DMS53 treated with DMSO at 0.1 percent for 48 hours (cell line): ENCODE results near the gene ACY1.

Experiments used
- DNase-seq: peaks from one replicate; lab custom pipeline; 2025; ENCODE audit not compliant: unreplicated experiment; lab: John Stamatoyannopoulos, UW

ACY1 gene

DNA sequence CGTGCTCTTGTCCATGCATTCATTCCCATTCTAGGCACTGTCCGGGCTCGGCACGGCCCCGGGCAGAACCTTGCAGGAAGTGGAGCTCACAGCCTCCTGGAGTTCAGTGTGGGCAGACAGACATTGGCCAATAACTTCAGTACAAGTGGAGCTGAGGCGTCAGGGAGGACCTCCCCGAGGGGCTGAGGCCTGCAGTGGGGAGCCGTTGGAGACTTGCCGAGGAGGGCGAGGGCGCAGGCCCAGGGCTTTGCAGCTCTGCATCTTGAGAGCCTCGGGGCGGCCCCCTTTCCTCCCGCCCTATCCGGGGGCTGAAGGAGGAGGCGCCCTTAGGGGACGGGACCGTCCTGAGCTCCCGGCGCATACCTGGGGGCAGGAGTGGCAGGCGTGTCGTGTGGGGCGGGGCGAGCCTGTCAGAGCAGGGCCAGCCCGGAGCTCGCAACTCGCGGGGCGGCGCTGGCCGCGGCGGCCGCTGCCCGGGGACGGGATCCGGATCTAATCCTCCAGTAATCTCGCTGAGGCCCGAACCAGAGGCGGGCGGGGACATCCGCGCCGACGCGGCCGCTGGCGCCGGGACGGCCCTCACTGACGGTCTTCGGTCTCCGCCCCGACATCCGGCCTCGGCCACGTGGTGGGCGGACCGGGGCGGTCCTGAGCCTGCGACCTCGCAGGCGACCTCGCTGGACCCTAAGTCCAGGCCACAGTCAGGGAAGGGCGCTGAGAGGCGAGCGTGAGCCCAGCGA, at the start of gene ACY1:
ACY1 (plus strand) TSS at position 698 of the 740 bp plus-strand sequence. CDS start 530 bp downstream, outside the sequence.
- DNase-seq: peak; percentile 56

DNA sequence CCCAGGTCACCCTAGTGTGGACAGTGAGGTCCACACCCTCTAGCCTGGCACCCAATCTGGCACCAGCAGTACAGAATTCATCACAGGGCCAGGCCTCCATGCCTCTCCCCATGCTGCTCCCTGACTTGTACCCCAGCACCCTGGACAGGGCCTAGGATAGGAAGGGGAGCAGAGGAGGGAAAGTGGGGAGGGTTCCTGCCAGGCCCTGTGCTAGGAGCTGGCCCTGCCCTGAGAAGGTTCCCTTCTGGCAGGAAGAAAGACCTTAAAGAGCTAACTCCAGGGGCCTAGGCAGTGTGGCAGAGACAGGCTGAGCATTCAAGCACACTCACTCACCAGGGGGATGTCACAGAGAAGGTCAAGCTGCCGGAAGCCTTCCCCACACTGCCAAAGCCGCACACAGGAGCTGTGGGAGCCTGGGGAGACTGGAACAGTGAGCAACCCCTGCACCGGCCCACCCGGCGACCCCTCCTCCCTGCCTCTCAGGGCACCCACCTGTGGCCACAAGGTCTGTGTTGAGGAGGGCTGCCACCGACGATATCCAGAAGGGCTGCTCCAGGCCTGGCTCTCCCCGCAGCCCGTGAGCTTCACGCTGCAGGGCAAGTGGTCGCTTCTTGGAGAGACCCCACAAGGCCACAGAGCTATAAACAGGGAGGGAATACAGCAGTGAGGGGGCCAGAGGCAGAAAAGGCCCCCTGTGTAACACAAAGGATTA, 49.0 kb upstream of the ACY1 start:
- DNase-seq: no peak

DNA sequence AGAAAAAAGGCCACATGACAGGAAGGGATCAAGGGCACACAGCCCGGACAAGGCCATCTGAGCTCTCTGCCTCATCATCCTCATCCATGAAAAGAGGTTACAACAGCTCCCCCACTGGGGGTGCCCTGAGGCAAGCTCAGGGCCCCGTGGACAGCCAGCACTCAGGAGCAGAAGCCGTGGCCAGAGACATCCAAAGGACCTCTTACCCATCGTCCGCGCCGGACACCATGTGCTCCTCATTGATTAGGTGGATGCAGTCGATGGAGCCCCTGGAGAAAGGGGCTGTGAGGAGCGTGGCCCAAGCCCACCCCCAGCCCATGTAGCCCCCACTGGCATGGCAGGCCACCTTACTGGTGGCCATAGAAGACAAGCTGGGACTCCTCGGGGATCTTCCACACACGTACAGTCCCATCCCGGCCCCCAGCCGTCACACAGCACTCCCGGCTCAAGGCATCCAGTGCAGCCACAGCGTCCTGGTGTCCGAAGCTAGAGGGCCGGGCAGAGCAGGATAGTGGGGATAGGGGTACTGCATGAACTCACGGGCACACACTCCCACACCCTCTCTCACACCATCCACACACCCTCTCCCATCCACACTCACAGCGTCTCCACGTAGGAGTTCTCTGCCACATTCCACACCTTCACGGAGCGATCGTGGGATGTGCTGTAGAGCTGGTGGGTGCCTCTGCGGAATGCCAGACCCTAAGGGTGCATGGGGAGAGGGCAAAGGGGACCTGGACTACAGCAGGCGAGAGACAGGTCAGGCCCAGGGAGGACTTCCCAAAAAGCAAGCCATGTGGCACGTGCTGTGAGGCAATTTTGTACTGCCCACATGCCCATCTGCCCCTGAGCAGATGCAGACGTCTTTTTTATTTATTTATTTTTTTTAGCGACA, 48.1 kb upstream of the ACY1 start:
- no peak for DNase-seq

DNA sequence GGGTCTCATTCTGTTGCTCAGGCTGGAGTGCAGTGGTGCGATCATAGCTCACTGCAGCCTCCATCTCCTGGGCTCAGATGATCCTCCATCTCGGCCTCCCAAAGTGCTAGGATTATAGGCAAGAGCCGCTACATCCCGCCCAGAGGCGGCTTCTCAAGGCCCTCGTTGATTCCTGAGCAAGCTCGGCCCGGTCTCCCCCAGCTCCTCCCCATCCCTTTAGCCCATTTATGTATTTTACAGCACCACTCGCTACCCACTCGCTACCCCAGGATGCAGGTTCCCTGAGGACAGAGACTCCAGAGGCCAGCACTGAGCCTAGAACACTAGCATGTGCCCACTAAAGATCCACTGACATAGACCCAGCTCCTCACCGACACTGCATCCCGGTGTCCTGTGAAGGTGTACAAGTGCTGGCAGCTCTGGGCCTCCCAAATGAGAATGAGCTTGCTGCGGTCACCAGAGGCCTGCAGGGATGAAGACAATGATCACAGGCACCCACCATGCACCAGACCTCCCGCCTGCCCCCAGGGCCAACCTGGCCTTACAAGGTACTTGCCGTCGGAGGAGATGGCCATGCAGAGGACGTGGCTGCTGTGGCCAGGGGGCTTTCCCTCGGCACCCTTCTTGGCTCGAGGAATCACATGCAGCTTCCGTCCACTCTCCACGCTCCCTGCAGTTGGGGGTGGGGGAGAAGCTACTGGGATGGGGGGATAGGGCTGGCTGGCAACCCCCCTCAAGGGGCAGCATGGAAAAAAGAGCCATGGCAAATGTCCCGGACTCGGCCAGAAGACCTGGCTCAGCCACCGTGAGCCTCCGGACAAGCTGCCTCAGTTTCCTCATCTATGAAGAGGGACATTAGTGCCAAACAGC, 47.2 kb upstream of the ACY1 start:
- no peak for DNase-seq

DNA sequence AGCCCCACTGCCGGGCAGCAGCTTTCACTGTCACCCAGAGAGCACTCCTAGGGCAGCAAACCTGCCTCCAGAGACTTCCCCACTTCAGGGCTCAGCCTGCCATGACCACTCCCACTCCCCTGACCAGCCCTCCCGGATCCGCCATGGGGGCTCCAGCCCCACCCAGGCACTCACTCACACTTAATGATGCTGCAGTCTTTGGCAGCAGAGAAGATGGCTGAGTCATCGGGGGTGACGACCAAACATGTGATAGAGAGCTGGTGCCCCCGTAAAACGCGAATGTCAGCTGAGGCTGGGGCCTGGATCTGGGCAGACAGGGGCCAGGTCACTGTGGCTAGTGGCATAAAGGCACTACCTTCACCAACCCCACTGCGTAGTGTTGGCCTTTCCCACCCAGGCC, 46.3 kb upstream of the ACY1 start:
- no peak for DNase-seq

DNA sequence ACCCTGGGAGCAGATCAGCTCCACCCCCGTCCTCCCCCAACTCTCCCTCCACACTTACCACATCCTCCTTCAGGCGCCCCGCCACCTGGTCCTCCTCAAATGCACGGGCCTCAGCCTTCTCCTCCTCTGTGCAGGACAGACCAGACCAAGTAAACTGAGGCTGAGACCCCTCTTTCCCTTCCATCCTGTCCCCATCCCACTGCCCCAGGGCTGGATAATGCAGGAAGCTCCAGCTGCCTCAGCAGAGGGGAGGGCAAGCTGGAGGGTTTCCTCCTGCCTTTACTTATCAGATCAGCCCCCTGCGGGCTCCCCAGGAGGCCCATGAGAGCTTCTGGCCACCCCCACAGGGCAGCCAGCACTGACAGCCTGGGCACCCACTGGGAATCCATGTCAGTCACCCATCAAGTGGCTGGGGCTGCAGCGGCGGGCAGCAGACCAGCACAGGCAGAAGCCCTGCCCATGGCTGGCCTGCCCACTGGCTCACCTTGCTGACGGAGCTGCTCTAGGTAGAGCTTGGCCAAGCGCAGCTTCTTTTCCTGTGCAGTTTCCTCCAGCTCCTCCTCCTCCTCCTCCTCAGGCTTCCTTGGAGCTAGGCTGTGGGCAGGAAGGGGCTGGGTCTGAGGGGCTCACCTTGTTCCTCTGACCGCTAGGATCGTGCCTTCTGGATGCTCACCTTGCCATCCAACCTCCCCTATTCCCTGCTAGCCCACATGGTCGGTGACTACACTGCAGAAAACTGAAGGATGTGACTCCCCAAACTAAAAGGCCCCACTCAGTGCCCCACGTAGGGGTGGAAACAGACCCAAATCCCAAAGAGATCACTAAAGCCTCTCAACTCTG, 45.5 kb upstream of the ACY1 start:
- no peak for DNase-seq

DNA sequence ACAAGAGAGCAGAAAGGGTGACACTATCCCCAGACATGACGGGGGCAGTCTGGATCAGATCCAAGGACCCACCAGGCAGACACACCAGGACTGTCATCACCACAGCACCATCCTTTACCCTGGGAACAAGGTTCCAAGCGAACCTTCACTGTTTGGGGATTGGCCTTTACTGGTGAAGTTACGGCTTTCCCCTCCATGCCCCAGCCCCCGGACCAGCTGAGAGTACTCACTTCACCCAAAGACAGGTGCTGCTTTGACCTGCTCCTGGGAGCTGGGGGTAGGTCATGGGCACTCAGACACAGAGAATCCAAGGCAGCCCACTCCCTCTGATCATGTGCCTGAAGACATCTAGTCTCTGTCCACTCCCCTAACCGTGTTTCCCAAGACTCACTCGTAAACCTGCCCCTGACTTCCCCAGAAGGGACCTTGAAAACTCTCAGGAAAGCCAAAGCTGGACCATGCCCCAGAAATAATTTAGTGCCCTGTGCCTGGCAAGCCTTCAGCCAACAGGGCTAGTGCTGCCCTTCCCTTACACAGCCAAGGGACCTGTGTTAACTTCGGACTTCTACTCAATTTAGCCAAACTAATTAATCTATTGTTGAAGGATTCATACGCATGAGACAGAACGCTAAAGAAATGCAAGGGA, 44.4 kb upstream of the ACY1 start:
- DNase-seq: no peak

DNA sequence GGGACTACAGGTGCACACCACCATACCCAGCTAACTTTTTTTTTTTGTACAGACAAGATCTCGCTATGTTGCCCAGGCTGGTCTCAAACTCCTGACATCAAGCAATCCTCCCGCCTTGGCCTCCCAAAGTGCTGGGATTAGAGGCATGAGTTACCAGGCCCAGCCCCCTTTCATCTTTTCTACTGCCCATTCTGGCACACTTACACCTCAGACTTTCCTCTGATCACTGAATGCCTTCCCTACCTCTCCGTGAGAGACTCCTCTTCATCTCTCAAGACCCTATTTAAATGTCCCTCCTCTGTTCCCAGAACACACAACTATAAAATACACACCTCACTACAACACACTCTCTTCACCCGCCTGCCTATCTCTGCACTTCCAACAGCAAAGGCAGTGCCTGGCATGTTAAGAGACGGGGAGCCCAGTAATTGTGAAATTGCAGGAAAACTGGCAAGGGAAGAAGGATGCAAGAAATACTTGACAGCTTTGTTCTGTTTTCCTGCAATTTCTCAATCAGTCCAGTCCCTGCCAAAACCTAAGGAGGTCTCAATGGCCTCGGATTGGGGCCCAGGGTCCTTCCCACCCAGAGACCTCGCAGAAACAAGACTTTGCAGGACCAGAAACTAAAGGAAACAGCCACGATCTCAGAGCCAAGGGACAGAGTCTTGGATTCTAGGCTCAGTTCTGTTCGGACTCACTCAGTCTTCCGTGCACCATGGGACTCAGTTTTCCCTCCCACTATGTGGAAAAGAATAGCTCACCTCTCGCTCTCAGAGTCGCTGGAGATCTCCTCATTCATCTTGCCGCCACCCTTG, 42.5 kb upstream of the ACY1 start:
- DNase-seq: no peak

DNA sequence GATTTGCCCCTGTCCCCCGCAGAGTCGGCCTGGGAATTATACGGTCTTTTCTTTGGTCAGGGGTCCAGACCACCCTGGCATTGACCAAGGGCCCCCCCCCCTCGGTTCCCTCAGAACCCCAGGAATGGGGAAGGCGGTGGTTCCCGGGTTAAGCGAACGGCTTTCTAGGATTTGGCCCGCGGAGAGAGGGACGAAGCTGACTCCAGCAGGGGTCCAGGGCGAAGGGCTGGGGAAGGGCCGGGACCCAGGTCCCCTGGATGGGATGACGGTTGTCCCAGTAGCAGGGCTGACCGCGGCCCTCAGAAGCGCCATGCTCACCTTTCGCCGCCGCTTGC, 41.9 kb upstream of the ACY1 start:
- no peak for DNase-seq

DNA sequence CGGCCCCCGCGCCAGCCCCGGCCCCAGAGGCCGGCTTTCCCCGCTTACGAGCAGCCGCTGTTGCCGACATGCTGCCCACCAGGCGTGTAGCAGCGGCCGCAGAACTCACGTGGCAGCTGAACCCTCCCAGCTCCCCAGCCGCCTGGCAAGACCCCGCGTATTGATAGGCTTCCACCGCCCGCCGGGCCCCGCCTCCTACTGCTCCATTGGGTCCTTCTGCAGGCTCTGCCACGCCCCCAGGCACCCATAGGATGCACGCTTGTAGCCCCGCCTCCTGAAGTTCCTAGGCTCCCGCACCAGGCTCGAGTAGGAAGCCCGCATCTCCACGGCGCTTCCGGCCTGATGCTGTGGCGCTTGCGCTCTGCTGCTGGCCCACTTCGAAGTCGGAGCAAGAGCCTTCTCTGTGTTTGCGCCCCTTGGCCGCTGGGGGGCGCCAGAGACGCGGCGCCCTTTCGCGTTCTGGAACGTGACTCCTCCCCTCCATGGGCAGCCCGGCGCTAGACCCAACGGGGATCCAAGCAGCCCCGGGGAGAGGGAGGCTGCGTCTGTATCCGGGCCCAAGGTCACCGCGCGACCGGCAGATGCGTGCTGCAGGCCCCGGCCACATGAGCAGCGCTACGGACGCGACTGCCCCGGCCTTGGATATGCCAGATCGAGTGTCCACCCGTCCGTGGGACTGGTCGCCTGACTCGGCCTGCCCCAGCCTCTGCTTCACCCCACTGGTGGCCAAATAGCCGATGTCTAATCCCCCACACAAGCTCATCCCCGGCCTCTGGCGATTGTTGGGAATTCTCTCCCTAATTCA, 41.3 kb upstream of the ACY1 start, which contains the start of the genes PARP3 and RRP9:
PARP3 (plus strand) TSS at position 566 of the 805 bp plus-strand sequence. CDS start 993 bp downstream, outside the sequence.
RRP9 (minus strand) TSS at position 107 of the 805 bp plus-strand sequence; CDS start at position 70, 37 bp downstream.
- peak; percentile 80 for DNase-seq

DNA sequence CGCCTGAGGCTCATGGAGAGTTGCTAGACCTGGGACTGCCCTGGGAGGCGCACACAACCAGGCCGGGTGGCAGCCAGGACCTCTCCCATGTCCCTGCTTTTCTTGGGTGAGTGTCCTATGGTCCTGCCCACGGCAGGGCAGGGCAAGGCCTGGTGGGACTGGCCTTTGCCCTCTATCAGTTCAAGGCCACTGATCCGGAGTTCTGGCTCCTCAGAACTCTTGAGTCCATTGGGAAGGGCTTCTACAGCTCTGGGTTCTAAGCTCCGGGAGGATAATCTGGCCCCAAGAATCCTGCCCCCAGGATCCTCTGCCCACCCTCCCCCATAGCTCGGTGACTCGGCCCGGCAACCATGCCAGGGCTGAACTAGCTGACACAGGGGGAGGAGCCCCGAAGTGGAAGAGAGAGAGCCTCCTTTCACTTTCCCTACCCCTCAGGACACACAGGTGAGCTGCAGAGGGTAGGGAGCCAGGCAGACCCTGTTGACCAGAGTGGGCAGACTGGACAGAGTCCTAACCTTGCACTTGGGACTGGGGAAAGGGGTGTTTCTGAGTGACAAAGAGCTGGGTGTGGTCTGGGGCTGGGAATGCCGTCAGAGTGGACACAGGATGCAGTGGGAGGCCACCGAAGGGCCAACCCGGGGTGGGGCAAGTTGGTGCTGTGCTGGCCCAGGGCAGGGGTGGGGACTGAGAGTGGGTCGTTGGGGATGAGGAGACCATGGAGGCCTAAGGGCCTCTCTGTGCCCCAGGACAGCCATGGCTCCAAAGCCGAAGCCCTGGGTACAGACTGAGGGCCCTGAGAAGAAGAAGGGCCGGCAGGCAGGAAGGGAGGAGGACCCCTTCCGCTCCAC, 40.5 kb upstream of the ACY1 start:
- no peak for DNase-seq

DNA sequence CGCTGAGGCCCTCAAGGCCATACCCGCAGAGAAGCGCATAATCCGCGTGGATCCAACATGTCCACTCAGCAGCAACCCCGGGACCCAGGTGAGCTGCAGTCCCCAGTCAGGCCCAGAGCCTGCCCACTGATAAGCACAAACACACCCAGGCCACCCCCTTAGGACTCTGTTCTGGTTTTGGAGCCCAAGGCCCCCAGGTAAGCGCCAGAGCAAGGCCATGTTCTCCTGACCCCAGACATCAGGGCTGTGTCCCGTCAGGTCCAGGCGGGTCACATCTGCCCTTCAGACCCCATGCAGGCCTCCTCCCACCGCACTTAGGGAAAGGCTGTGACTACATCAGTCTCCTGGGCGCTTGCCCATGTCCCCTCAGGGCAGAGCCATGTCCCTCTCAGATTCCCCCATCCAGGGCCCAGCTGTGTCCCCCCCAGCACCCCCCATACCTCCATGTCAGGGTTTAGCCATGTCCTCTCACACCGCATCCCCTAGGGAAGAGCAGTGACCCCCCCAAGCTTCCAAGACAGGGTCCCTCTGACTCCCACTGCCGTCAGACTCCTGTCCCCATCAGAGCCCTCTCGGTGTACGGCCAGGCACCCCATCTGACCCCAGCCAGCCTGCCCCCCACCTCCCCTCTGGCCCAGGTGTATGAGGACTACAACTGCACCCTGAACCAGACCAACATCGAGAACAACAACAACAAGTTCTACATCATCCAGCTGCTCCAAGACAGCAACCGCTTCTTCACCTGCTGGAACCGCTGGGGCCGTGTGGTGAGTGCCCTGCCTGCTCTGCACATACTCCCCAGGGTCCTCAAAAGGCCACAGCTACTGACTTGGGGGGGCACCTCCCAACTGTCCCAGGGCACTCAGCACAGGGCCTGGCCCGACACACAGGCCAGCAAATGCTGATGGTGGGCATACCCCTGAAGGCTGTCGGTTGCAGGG, 39.6 kb upstream of the ACY1 start:
- no peak for DNase-seq

DNA sequence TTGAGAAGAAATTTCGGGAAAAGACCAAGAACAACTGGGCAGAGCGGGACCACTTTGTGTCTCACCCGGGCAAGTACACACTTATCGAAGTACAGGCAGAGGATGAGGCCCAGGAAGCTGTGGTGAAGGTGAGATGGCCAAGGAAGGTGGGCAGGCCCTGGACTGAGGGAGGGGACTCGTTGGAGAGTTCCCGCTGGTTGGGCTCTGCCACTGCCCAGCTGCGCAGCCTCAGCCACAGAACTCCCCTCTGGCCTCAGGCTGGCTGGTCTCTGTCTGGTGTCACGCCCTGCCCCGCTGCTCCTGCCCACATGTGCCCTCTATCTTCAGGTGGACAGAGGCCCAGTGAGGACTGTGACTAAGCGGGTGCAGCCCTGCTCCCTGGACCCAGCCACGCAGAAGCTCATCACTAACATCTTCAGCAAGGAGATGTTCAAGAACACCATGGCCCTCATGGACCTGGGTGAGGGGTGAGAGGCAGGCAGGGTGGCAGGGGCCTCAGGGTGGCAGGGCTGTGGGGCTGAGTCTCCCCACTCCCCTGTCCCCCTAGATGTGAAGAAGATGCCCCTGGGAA, 38.8 kb upstream of the ACY1 start:
- DNase-seq: no peak

DNA sequence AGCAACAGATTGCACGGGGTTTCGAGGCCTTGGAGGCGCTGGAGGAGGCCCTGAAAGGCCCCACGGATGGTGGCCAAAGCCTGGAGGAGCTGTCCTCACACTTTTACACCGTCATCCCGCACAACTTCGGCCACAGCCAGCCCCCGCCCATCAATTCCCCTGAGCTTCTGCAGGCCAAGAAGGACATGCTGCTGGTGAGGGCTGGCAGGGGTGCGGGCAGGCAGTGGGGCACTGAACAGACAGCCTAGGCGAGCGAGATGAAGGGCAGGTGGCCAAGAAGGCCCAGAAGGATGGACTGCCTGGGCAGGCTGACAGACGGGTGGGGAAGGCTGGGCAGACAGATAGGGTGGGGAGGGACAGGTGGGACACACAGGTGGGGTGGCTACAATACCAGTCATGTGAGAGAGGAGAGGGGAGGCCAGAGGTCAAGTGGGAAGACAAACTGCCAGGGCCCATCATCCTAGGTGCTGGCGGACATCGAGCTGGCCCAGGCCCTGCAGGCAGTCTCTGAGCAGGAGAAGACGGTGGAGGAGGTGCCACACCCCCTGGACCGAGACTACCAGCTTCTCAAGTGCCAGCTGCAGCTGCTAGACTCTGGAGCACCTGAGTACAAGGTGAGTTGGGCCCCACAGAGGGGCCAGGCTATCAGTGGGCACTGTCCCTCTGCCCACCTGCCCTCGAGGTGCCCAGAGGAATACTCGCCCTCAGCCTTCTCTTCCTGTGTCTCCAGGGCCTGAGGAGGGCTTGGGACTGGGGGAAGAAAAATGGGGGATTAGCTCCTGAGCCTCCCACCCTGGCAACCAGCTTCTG, 38.1 kb upstream of the ACY1 start:
- no peak for DNase-seq
